Suprapubic skin (tissue), 4 donors: ENCODE results near the gene GAK.

ENCODE experiments used
- CTCF ChIP-seq, 2 donors: fragments of 200-600 bp in 1 of 2; fragments of 450-650 bp in 1 of 2; sonication (generic) in 1 of 2; IDR thresholded peaks; one replicate each; pipeline ENCODE4 v1.5.1; 2016 to 2019; ENCODE audit warnings: antibody characterized with exemption in 2 of 2, mild to moderate bottlenecking in 1 of 2, moderate library complexity in 1 of 2
- EP300 ChIP-seq: sonication (generic); formaldehyde crosslinking; IDR thresholded peaks from one replicate; pipeline ENCODE4 v1.6.1; 2017; ENCODE audit warnings: antibody characterized with exemption
- POLR2A ChIP-seq, 2 donors: fragments of 450-650 bp; IDR thresholded peaks; one replicate each; pipeline ENCODE4 v1.6.1; 2017; ENCODE audit warnings: antibody characterized with exemption in 2 of 2, mild to moderate bottlenecking in 2 of 2, moderate library complexity in 2 of 2
- POLR2AphosphoS5 ChIP-seq, 3 donors: sonication (generic); formaldehyde crosslinking; IDR thresholded peaks; one replicate each; pipeline ENCODE4 v1.6.1; 2017; ENCODE audit warnings: antibody characterized with exemption in 3 of 3

GRCh38 chr4:970046-970745 lies 38.1 kb upstream of the GAK start:
- TF ChIP-seq CTCF (IDR thresholded peaks at IDR 0.05), result no peak
- TF ChIP-seq POLR2A (IDR thresholded peaks at IDR 0.05), result no peak
- TF ChIP-seq POLR2AphosphoS5 (IDR thresholded peaks at IDR 0.05), result no peak
- TF ChIP-seq EP300, result no peak
